HUES6 (cell line): ENCODE data around the gene ELFN1.

Source experiments
- H3K27ac ChIP-seq: 2 replicates; pipeline ENCODE4 v1.7.0; 2013; ENCODE audit warnings: low read depth, mild to moderate bottlenecking, low read length, inconsistent platforms
- H3K27me3 ChIP-seq: 2 replicates; pipeline ENCODE4 v1.6.1; 2013; ENCODE audit warnings: low read length; ENCODE audit not compliant: control insufficient read depth, insufficient read depth
- H3K36me3 ChIP-seq: 2 replicates; pipeline ENCODE4 v1.6.1; 2013; ENCODE audit warnings: low read length; ENCODE audit not compliant: control insufficient read depth, insufficient read depth
- H3K4me1 ChIP-seq: 2 replicates; pipeline ENCODE4 v1.6.1; 2013; ENCODE audit warnings: low read length; ENCODE audit not compliant: control insufficient read depth, insufficient read depth
- H3K4me3 ChIP-seq: 2 replicates; pipeline ENCODE4 v1.5.1; 2013; ENCODE audit warnings: low read depth, low read length
- H3K9ac ChIP-seq: one replicate; pipeline ENCODE4 v1.6.1; 2013; ENCODE audit warnings: mild to moderate bottlenecking, low read length
- H3K9me3 ChIP-seq: 2 replicates; pipeline ENCODE4 v1.6.1; 2013; ENCODE audit warnings: low read depth, low read length; ENCODE audit not compliant: control insufficient read depth, insufficient read depth

Gene ELFN1

GRCh38 chr7:1671594-1672451 is 1.7 kb downstream of the ELFN1 start:
- Histone ChIP-seq H3K36me3 (no peaks in the 10 kb centered on the region), H3K4me3 (no peak overlapping the region), H3K27me3 (peaks cover 49% of the 10 kb centered on the region), H3K4me1 (peaks cover 13% of the 10 kb centered on the region), H3K9me3 (no peaks in the 10 kb centered on the region), H3K9ac (no peak overlapping the region), H3K27ac (no peak overlapping the region)

- Histone ChIP-seq H3K27ac (no peak overlapping the region), H3K36me3 (no peaks in the 10 kb centered on the region), H3K9me3 (no peaks in the 10 kb centered on the region), H3K27me3 (peaks cover 38% of the 10 kb centered on the region), H3K4me3 (no peak overlapping the region), H3K4me1 (peaks cover 13% of the 10 kb centered on the region), H3K9ac (no peak overlapping the region)
Observed at GRCh38 chr7:1672851-1673486, 2.9 kb downstream of the ELFN1 start.

GRCh38 chr7:1673581-1674118 is 3.6 kb downstream of the ELFN1 start:
- no peaks in the 10 kb centered on the region for H3K36me3 ChIP-seq
- no peaks in the 10 kb centered on the region for H3K9me3 ChIP-seq
- peaks cover 7% of the 10 kb centered on the region for H3K4me1 ChIP-seq
- no peak overlapping the region for H3K9ac ChIP-seq
- no peak overlapping the region for H3K27ac ChIP-seq
- peaks cover 31% of the 10 kb centered on the region for H3K27me3 ChIP-seq
- no peak overlapping the region for H3K4me3 ChIP-seq

- no peaks in the 10 kb centered on the region for H3K9me3 ChIP-seq
- H3K9ac ChIP-seq: no peak overlapping the region
- no peak overlapping the region for H3K4me3 ChIP-seq
- no peaks in the 10 kb centered on the region for H3K36me3 ChIP-seq
- no peak overlapping the region for H3K27ac ChIP-seq
- H3K27me3 ChIP-seq: peaks cover 24% of the 10 kb centered on the region
- H3K4me1 ChIP-seq: peaks cover 1% of the 10 kb centered on the region; the same call in 1 of the 2 replicates
Observed at GRCh38 chr7:1674161-1675035, 4.3 kb downstream of the ELFN1 start.

- peaks cover 21% of the 10 kb centered on the region for H3K27me3 ChIP-seq
- H3K9ac ChIP-seq: no peak overlapping the region
- no peak overlapping the region for H3K27ac ChIP-seq
- H3K9me3 ChIP-seq: no peaks in the 10 kb centered on the region
- no peaks in the 10 kb centered on the region; the same call in 1 of the 2 replicates for H3K4me1 ChIP-seq
- H3K4me3 ChIP-seq: no peak overlapping the region
- H3K36me3 ChIP-seq: no peaks in the 10 kb centered on the region
Observed at GRCh38 chr7:1675036-1675671, 5.1 kb downstream of the ELFN1 start.

GRCh38 chr7:1675673-1676549 is 5.8 kb downstream of the ELFN1 start:
- no peak overlapping the region for H3K27ac ChIP-seq
- no peak overlapping the region for H3K4me3 ChIP-seq
- no peaks in the 10 kb centered on the region; the same call in 1 of the 2 replicates for H3K4me1 ChIP-seq
- no peaks in the 10 kb centered on the region for H3K9me3 ChIP-seq
- H3K36me3 ChIP-seq: no peaks in the 10 kb centered on the region
- peaks cover 14% of the 10 kb centered on the region for H3K27me3 ChIP-seq
- H3K9ac ChIP-seq: no peak overlapping the region

- Histone ChIP-seq H3K4me3 (no peak overlapping the region), H3K9me3 (no peaks in the 10 kb centered on the region), H3K27ac (no peak overlapping the region), H3K4me1 (no peaks in the 10 kb centered on the region; the same call in 1 of the 2 replicates), H3K9ac (no peak overlapping the region), H3K36me3 (no peaks in the 10 kb centered on the region), H3K27me3 (peaks cover 7% of the 10 kb centered on the region)
Observed at GRCh38 chr7:1676550-1677078, 6.5 kb downstream of the ELFN1 start.

GRCh38 chr7:1677206-1678080 is 7.4 kb downstream of the ELFN1 start:
- Histone ChIP-seq H3K36me3 (no peaks in the 10 kb centered on the region), H3K27ac (no peak overlapping the region), H3K9me3 (no peaks in the 10 kb centered on the region), H3K27me3 (no peaks in the 10 kb centered on the region), H3K9ac (no peak overlapping the region), H3K4me1 (no peaks in the 10 kb centered on the region), H3K4me3 (no peak overlapping the region)

GRCh38 chr7:1678081-1678543 is 8.0 kb downstream of the ELFN1 start:
- H3K4me3 ChIP-seq: no peak overlapping the region
- H3K9me3 ChIP-seq: no peaks in the 10 kb centered on the region
- H3K27me3 ChIP-seq: no peaks in the 10 kb centered on the region

More at GRCh38 chr7:1678081-1678543, 8.0 kb downstream of the ELFN1 start:
- no peak overlapping the region for H3K27ac ChIP-seq
- no peaks in the 10 kb centered on the region for H3K36me3 ChIP-seq
- no peaks in the 10 kb centered on the region for H3K4me1 ChIP-seq
- H3K9ac ChIP-seq: no peak overlapping the region
